HL-60 (cell line): ENCODE data around the gene MEST.
"Not testable (repeated sequence)": the region's sequence is repeated elsewhere in the genome, so short reads cannot be mapped to it uniquely, and the experiment has no call there.

Source experiments
- GABPA ChIP-seq: IDR thresholded peaks from 2 replicates; pipeline ENCODE4 v1.6.1; 2012; ENCODE audit warnings: low read depth
- POLR2AphosphoS5 ChIP-seq: IDR thresholded peaks from 2 replicates; pipeline ENCODE4 v1.6.1; 2012; ENCODE audit warnings: low read depth
- REST ChIP-seq: IDR thresholded peaks from 2 replicates; pipeline ENCODE4 v1.6.1; 2012; ENCODE audit warnings: low read depth; ENCODE audit not compliant: insufficient replicate concordance
- TF ChIP-seq, protein P1 (sequence below): IDR thresholded peaks from one replicate; pipeline ENCODE4 v1.5.1; 2011; ENCODE audit warnings: low read length, control low read depth, inconsistent platforms; ENCODE audit not compliant: insufficient read depth

DNA sequence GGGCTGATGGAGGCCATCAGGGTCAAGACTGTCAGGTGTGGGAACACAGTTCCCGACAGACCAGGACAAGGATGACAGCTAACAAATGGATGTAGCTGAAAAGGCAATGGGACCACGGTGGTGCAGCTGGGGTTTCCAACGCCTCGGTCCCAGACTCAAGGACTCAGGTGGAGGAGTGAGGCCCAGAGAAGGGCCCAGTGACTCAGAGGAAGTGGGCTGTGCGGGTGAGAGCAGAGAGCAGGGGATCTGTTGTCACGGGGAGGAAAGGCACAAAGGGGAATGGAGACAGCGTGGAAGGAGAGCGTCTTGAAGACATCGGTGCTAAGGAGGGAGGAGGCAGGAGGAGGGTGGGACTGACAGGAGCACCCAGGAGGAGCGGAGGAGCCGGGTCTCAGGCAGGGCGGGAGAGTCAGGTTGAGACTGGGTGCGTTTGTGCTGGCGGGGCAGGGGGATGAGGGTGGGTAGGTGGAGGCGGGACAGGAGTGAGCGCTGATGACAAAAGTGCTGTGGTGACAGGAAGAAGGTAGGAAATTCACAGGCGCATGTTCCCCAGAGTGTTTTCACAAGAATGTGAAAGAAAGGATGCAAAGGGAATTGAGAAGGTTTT lies 31.7 kb downstream of the MEST start:
- not testable (repeated sequence) for TF ChIP-seq POLR2AphosphoS5, REST, GABPA
- TF ChIP-seq, protein P1, sequence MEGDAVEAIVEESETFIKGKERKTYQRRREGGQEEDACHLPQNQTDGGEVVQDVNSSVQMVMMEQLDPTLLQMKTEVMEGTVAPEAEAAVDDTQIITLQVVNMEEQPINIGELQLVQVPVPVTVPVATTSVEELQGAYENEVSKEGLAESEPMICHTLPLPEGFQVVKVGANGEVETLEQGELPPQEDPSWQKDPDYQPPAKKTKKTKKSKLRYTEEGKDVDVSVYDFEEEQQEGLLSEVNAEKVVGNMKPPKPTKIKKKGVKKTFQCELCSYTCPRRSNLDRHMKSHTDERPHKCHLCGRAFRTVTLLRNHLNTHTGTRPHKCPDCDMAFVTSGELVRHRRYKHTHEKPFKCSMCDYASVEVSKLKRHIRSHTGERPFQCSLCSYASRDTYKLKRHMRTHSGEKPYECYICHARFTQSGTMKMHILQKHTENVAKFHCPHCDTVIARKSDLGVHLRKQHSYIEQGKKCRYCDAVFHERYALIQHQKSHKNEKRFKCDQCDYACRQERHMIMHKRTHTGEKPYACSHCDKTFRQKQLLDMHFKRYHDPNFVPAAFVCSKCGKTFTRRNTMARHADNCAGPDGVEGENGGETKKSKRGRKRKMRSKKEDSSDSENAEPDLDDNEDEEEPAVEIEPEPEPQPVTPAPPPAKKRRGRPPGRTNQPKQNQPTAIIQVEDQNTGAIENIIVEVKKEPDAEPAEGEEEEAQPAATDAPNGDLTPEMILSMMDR = not testable (repeated sequence)
